HFF-Myc (cell line): Measurements from ENCODE around the gene GDF9.

Experiments used
- DNase-seq: peaks from one replicate; pipeline ENCODE4 v3.0.0-alpha.2; 2011; ENCODE audit warnings: low read depth; ENCODE audit errors: extremely low read depth
- H3K4me3 ChIP-seq: replicated peaks from 2 replicates; pipeline ENCODE4 v1.5.1; 2011; ENCODE audit warnings: low read depth, mild to moderate bottlenecking, control low read depth, low read length
- CTCF ChIP-seq: IDR thresholded peaks from 2 replicates; pipeline ENCODE4 v1.5.1; 2012; ENCODE audit warnings: mild to moderate bottlenecking, low read depth, low read length, control low read depth; ENCODE audit errors: missing control alignments

The GDF9 gene

GRCh38 chr5:132873930-132874271, 7.6 kb upstream of the GDF9 start:
- no peak for TF ChIP-seq CTCF
- H3K4me3 ChIP-seq: no peak overlapping the region
- DNase-seq: no peak

DNA sequence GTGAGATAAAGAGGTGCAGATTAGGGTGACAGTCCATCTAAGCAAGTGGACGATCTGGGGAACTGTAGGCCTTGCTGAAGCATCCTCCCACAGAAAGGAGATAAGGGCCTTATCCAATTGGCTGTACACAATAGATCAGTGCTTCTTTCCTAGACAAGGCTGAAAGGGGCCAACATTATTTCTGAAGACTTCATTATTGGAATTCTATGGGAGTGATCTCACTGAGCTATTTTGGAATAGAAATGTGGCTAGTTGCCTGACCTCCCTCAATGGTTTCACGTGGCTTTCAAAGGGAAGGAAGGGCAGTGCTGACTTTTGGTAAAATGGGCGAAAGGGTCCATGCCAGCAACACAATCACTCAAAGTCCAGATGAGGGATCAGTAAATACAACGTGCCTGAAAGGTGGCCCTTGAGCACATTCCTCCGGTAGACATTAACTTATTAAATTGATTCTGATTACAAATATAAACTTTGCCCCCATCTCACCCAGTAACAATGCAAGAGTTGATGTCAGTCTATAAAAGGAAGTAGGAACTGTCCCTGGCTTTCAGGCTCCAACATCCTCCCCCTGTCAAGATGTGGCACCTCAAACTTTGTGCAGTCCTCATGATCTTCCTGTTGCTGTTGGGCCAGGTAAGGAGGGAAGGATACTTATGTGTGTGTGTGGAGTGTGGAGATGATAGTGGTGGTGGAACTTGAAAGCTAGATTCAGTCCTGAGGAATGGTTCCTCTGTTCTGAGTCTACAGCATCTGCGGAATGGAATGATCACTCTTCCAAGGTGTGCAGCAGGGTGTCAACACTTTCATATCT, 7.1 kb upstream of the GDF9 start, which contains the start of gene LEAP2:
Gene LEAP2 (plus strand): TSS at position 550 of the 811 bp plus-strand sequence. CDS start 27 bp downstream, at position 577.
- no peak for DNase-seq
- H3K4me3 ChIP-seq: no peak within 1 kb of the TSS
- TF ChIP-seq CTCF: no peak

DNA sequence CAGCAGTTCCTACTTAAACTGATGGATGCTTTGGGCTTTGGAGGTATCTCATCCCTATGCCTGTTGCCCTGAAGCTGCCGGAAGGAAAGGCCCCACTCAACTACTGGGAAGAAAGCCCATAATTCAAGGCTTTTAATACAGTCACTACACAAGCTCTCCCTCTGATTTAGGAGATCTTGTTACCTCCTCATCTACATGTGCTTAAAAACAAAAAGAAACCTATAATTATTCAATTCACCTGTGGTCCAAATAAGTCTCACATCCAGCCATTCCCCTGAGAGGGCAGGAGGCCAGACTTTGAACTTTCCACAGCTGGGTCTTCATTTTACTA, 6.5 kb upstream of the GDF9 start:
- no peak for DNase-seq
- no peak overlapping the region for H3K4me3 ChIP-seq
- no peak for TF ChIP-seq CTCF

DNA sequence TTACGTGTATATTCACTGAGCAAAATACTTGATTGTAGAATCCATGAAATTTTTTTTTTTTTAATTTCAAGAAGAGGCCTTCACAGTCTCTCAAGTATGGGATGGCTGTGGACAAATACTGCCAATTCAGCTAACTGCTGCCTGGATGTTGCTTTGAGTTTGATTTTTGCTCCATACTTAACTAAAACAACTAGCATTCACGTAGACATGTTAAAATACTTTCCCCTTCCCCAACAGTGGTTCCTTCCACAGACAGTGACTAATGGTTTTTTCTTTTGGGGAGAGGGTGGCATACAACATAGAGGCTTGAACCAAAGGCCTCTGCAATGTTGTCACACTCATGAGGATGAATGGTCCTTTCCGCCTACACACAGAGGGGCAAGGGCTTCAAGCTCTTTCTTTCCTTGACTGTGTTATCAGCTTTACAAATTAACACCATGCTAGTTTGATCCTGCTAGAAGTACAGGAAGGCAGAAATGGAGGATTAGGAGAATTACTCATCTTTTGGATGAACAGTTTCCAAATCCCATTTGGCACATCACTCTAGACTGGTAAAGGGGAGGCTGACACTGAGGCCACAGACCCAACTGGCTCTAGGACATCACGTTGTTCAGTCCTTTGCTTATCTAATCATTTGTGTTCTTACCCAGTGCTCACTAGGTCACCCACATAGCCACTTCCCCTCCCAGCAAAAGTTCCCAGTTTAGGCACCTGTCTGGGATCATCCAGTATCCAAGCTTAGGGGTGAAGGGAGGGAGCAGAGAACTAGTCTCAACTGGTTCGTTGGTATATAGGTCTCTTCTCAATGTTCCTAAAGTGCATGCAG, 5.4 kb upstream of the GDF9 start:
- TF ChIP-seq CTCF: no peak
- H3K4me3 ChIP-seq: no peak overlapping the region
- DNase-seq: no peak

GRCh38 chr5:132870801-132871200, 4.5 kb upstream of the GDF9 start:
- H3K4me3 ChIP-seq: no peak overlapping the region
- no peak for TF ChIP-seq CTCF

GRCh38 chr5:132868754-132869153, 2.5 kb upstream of the GDF9 start:
- DNase-seq: no peak

More at GRCh38 chr5:132870801-132871200, 4.5 kb upstream of the GDF9 start:
- no peak for DNase-seq

More at GRCh38 chr5:132868754-132869153, 2.5 kb upstream of the GDF9 start:
- no peak overlapping the region for H3K4me3 ChIP-seq
- TF ChIP-seq CTCF: no peak
